Central memory CD8-positive, alpha-beta T cell (primary cell): ENCODE measurements around the gene RORC.
"Not testable (repeated sequence)": the region's sequence is repeated elsewhere in the genome, so short reads cannot be mapped to it uniquely, and the experiment has no call there.

Experiments
- ATAC-seq: fragments of 150-1000 bp; cut with Tn5 transposase; replicated peaks from 2 replicates; pipeline ENCODE4 v1.10.0; 2022; ENCODE audit warnings: mild to moderate bottlenecking, moderate FRiP score, moderate number of reproducible peaks; ENCODE audit not compliant: poor library complexity, severe bottlenecking; ENCODE audit errors: extremely low read depth
- DNase-seq, 2 donors: peaks; one replicate each; pipeline ENCODE4 v3.0.0; 2021; ENCODE audit warnings: low spot score in 2 of 2
- H3K27ac Mint-ChIP-seq: one replicate; pipeline ENCODE4 v1.8.0; 2022; ENCODE audit warnings: low read depth, mild to moderate bottlenecking, moderate library complexity, mixed read lengths
- H3K27me3 Mint-ChIP-seq: one replicate; pipeline ENCODE4 v1.8.0; 2022; ENCODE audit warnings: mixed read lengths
- H3K36me3 Mint-ChIP-seq: one replicate; pipeline ENCODE4 v1.8.0; 2022; ENCODE audit warnings: mild to moderate bottlenecking, moderate library complexity, mixed read lengths; ENCODE audit not compliant: insufficient read depth
- H3K4me1 Mint-ChIP-seq: one replicate; pipeline ENCODE4 v1.8.0; 2022; ENCODE audit warnings: mixed read lengths
- H3K4me3 Mint-ChIP-seq: one replicate; pipeline ENCODE4 v1.8.0; 2022; ENCODE audit warnings: mild to moderate bottlenecking, moderate library complexity, mixed read lengths
- H3K9me3 Mint-ChIP-seq: one replicate; pipeline ENCODE4 v1.8.0; 2022; ENCODE audit warnings: mixed read lengths

RORC gene

GRCh38 chr1:151858030-151858746, 26.6 kb upstream of the RORC start:
- H3K4me1 Mint-ChIP-seq = no peaks in the 10 kb centered on the region
- H3K36me3 Mint-ChIP-seq = no peaks in the 10 kb centered on the region
- no peak overlapping the region for H3K4me3 Mint-ChIP-seq
- DNase-seq (no peak), ATAC-seq (no peak)
- H3K9me3 Mint-ChIP-seq = no peaks in the 10 kb centered on the region
- H3K27ac Mint-ChIP-seq = no peak overlapping the region
- H3K27me3 Mint-ChIP-seq = no peaks in the 10 kb centered on the region

- no peaks in the 10 kb centered on the region for H3K9me3 Mint-ChIP-seq
- ATAC-seq = no peak
- no peaks in the 10 kb centered on the region for H3K27me3 Mint-ChIP-seq
- no peak for DNase-seq
- peaks cover 3% of the 10 kb centered on the region for H3K4me1 Mint-ChIP-seq
- H3K27ac Mint-ChIP-seq = no peak overlapping the region
- no peak overlapping the region for H3K4me3 Mint-ChIP-seq
- H3K36me3 Mint-ChIP-seq = no peaks in the 10 kb centered on the region
These were observed 24.3 kb upstream of the RORC start for GRCh38 chr1:151855933-151856332.

- not testable (repeated sequence) for H3K4me1 Mint-ChIP-seq, H3K4me3 Mint-ChIP-seq, ATAC-seq, H3K36me3 Mint-ChIP-seq, H3K27ac Mint-ChIP-seq, H3K9me3 Mint-ChIP-seq, DNase-seq, H3K27me3 Mint-ChIP-seq
These were observed 23.9 kb upstream of the RORC start for GRCh38 chr1:151855516-151855915.

GRCh38 chr1:151854658-151855057, 23.1 kb upstream of the RORC start:
- Mint-ChIP-seq H3K9me3 (no peaks in the 10 kb centered on the region), H3K4me3 (no peak overlapping the region), H3K27ac (no peak overlapping the region), H3K27me3 (no peaks in the 10 kb centered on the region), H3K4me1 (peaks cover 5% of the 10 kb centered on the region), H3K36me3 (no peaks in the 10 kb centered on the region)
- DNase-seq = no peak
- no peak for ATAC-seq

GRCh38 chr1:151853411-151853943, 21.9 kb upstream of the RORC start, which contains the start of gene THEM5:
THEM5 (minus strand) TSS chr1:151853712; CDS start chr1:151853565, 147 bp downstream.
- no peak within 1 kb of the TSS for H3K4me3 Mint-ChIP-seq
- DNase-seq = no peak
- no peaks in the 10 kb centered on the region for H3K36me3 Mint-ChIP-seq
- no peaks in the 10 kb centered on the region for H3K9me3 Mint-ChIP-seq
- no peak for ATAC-seq
- no peaks in the 10 kb centered on the region for H3K27me3 Mint-ChIP-seq
- H3K4me1 Mint-ChIP-seq = peaks cover 11% of the 10 kb centered on the region
- no peak within 1 kb of the TSS for H3K27ac Mint-ChIP-seq

- ATAC-seq = no peak
- Mint-ChIP-seq H3K4me1 (peaks cover 11% of the 10 kb centered on the region), H3K36me3 (no peaks in the 10 kb centered on the region), H3K9me3 (no peaks in the 10 kb centered on the region), H3K4me3 (no peak overlapping the region), H3K27ac (no peak overlapping the region), H3K27me3 (no peaks in the 10 kb centered on the region)
- DNase-seq = no peak
These were observed 21.1 kb upstream of the RORC start for GRCh38 chr1:151852733-151853132.

GRCh38 chr1:151851886-151852285, 20.3 kb upstream of the RORC start:
- H3K27me3 Mint-ChIP-seq = no peaks in the 10 kb centered on the region
- no peaks in the 10 kb centered on the region for H3K9me3 Mint-ChIP-seq
- H3K4me1 Mint-ChIP-seq = peaks cover 12% of the 10 kb centered on the region
- no peak for DNase-seq
- no peak overlapping the region for H3K4me3 Mint-ChIP-seq
- ATAC-seq = no peak
- H3K27ac Mint-ChIP-seq = no peak overlapping the region
- H3K36me3 Mint-ChIP-seq = no peaks in the 10 kb centered on the region

- no peaks in the 10 kb centered on the region for H3K27me3 Mint-ChIP-seq
- no peaks in the 10 kb centered on the region for H3K9me3 Mint-ChIP-seq
- ATAC-seq = no peak
These were observed 18.3 kb upstream of the RORC start for GRCh38 chr1:151849871-151850270.

GRCh38 chr1:151849126-151849525, 17.5 kb upstream of the RORC start:
- no peak overlapping the region for H3K4me3 Mint-ChIP-seq
- H3K9me3 Mint-ChIP-seq = no peaks in the 10 kb centered on the region
- no peak for DNase-seq
- peaks cover 23% of the 10 kb centered on the region for H3K4me1 Mint-ChIP-seq
- peaks cover 3% of the 10 kb centered on the region for H3K36me3 Mint-ChIP-seq
- no peak for ATAC-seq
- H3K27me3 Mint-ChIP-seq = no peaks in the 10 kb centered on the region
- H3K27ac Mint-ChIP-seq = peak overlapping the region; percentile 85

More at GRCh38 chr1:151849871-151850270, 18.3 kb upstream of the RORC start:
- DNase-seq = no peak
- Mint-ChIP-seq H3K4me1 (peaks cover 23% of the 10 kb centered on the region), H3K27ac (peak overlapping the region; percentile 85), H3K36me3 (peaks cover 3% of the 10 kb centered on the region), H3K4me3 (no peak overlapping the region)

- no peaks in the 10 kb centered on the region for H3K27me3 Mint-ChIP-seq
- no peaks in the 10 kb centered on the region for H3K9me3 Mint-ChIP-seq
- DNase-seq (no peak), ATAC-seq (no peak)
- H3K4me1 Mint-ChIP-seq = peaks cover 23% of the 10 kb centered on the region
- no peak overlapping the region for H3K4me3 Mint-ChIP-seq
- H3K36me3 Mint-ChIP-seq = peaks cover 4% of the 10 kb centered on the region
- peak overlapping the region; percentile 9 for H3K27ac Mint-ChIP-seq
These were observed 16.4 kb upstream of the RORC start for GRCh38 chr1:151847867-151848596.

GRCh38 chr1:151846686-151847237, 15.2 kb upstream of the RORC start:
- ATAC-seq (peak; percentile 71), DNase-seq (no peak)
- no peaks in the 10 kb centered on the region for H3K27me3 Mint-ChIP-seq
- H3K9me3 Mint-ChIP-seq = no peaks in the 10 kb centered on the region
- peaks cover 24% of the 10 kb centered on the region for H3K4me1 Mint-ChIP-seq
- H3K4me3 Mint-ChIP-seq = peak overlapping the region; percentile 2
- peaks cover 4% of the 10 kb centered on the region for H3K36me3 Mint-ChIP-seq
- peak overlapping the region; percentile 84 for H3K27ac Mint-ChIP-seq

- Mint-ChIP-seq H3K4me1 (peaks cover 29% of the 10 kb centered on the region), H3K36me3 (peaks cover 4% of the 10 kb centered on the region), H3K9me3 (no peaks in the 10 kb centered on the region), H3K4me3 (peak overlapping the region; percentile 2), H3K27me3 (no peaks in the 10 kb centered on the region), H3K27ac (peak overlapping the region; percentile 84)
- DNase-seq = no peak
- peak; percentile 59 for ATAC-seq
These were observed 14.5 kb upstream of the RORC start for GRCh38 chr1:151846062-151846568.
